Loucy (cell line): Measurements from ENCODE around the gene ROR1.

Experiments
- H2AFZ ChIP-seq: fragments of 200-600 bp; sonication (generic); 2 replicates; pipeline ENCODE4 v1.6.0; 2016; ENCODE audit warnings: antibody characterized with exemption, mild to moderate bottlenecking, low read length, moderate library complexity
- H3F3A ChIP-seq: fragments of 200-600 bp; 2 replicates; pipeline ENCODE4 v1.6.0; 2016; ENCODE audit warnings: antibody characterized with exemption, low read depth, mild to moderate bottlenecking
- H3K27me3 ChIP-seq: fragments of 200-600 bp; sonication (generic); 2 replicates; pipeline ENCODE4 v1.6.1; 2014; ENCODE audit warnings: low read length, mild to moderate bottlenecking; ENCODE audit not compliant: insufficient read depth, poor library complexity, severe bottlenecking
- H3K36me3 ChIP-seq: fragments of 200-600 bp; sonication (generic); 2 replicates; pipeline ENCODE4 v1.6.1; 2016; ENCODE audit warnings: low read length; ENCODE audit not compliant: insufficient read depth
- H3K4me1 ChIP-seq: fragments of 200-600 bp; sonication (generic); 2 replicates; pipeline ENCODE4 v1.5.1; 2014; ENCODE audit warnings: low read length, mild to moderate bottlenecking; ENCODE audit not compliant: insufficient read depth, poor library complexity, severe bottlenecking
- H3K4me2 ChIP-seq: fragments of 200-600 bp; sonication (generic); 2 replicates; pipeline ENCODE4 v1.6.0; 2014; ENCODE audit warnings: antibody characterized with exemption, low read length, low read depth, mild to moderate bottlenecking; ENCODE audit not compliant: poor library complexity, severe bottlenecking
- H3K4me3 ChIP-seq: fragments of 200-600 bp; sonication (generic); 2 replicates; pipeline ENCODE4 v1.5.1; 2014; ENCODE audit warnings: low read length, mild to moderate bottlenecking, mixed read lengths; ENCODE audit not compliant: poor library complexity, severe bottlenecking
- H3K79me2 ChIP-seq: fragments of 200-600 bp; sonication (generic); 2 replicates; pipeline ENCODE4 v1.6.1; 2014; ENCODE audit warnings: low read length; ENCODE audit not compliant: insufficient read depth
- H3K9ac ChIP-seq: fragments of 200-600 bp; sonication (generic); 2 replicates; pipeline ENCODE4 v1.6.0; 2014; ENCODE audit warnings: mild to moderate bottlenecking, low read depth, low read length, moderate library complexity; ENCODE audit not compliant: poor library complexity, severe bottlenecking
- H3K9me2 ChIP-seq: fragments of 200-600 bp; sonication (generic); replicated peaks from 2 replicates; pipeline ENCODE4 v1.6.1; 2016; ENCODE audit warnings: low read depth, low read length, mixed read lengths
- H3K9me3 ChIP-seq: fragments of 200-600 bp; sonication (generic); 2 replicates; pipeline ENCODE4 v1.6.1; 2014; ENCODE audit warnings: mild to moderate bottlenecking, antibody characterized with exemption, low read length, low read depth; ENCODE audit not compliant: insufficient read depth
- H4K20me1 ChIP-seq: fragments of 200-600 bp; sonication (generic); 2 replicates; pipeline ENCODE4 v1.6.0; 2014; ENCODE audit warnings: antibody characterized with exemption, low read length, mild to moderate bottlenecking; ENCODE audit not compliant: insufficient read depth, poor library complexity, severe bottlenecking
- EZH2phosphoT487 ChIP-seq: fragments of 200-600 bp; IDR thresholded peaks from 2 replicates; pipeline ENCODE4 v1.6.1; 2018; ENCODE audit warnings: antibody characterized with exemption, mild to moderate bottlenecking, moderate library complexity, borderline replicate concordance
- TF ChIP-seq, protein P1 (sequence below): fragments of 200-600 bp; sonication (generic); conservative IDR thresholded peaks from 2 replicates; pipeline ENCODE4 v1.5.1; 2014; ENCODE audit warnings: mild to moderate bottlenecking, antibody characterized with exemption, low read length

The ROR1 gene

GRCh38 chr1:63849149-63849548, 75.3 kb downstream of the ROR1 start:
- no peaks in the 10 kb centered on the region for H3K79me2 ChIP-seq
- TF ChIP-seq, protein P1, sequence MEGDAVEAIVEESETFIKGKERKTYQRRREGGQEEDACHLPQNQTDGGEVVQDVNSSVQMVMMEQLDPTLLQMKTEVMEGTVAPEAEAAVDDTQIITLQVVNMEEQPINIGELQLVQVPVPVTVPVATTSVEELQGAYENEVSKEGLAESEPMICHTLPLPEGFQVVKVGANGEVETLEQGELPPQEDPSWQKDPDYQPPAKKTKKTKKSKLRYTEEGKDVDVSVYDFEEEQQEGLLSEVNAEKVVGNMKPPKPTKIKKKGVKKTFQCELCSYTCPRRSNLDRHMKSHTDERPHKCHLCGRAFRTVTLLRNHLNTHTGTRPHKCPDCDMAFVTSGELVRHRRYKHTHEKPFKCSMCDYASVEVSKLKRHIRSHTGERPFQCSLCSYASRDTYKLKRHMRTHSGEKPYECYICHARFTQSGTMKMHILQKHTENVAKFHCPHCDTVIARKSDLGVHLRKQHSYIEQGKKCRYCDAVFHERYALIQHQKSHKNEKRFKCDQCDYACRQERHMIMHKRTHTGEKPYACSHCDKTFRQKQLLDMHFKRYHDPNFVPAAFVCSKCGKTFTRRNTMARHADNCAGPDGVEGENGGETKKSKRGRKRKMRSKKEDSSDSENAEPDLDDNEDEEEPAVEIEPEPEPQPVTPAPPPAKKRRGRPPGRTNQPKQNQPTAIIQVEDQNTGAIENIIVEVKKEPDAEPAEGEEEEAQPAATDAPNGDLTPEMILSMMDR: no peak
- TF ChIP-seq EZH2phosphoT487: no peak
- H3K36me3 ChIP-seq: no peaks in the 10 kb centered on the region
- no peaks in the 10 kb centered on the region for H3K27me3 ChIP-seq
- H3K4me2 ChIP-seq: no peak overlapping the region
- H4K20me1 ChIP-seq: no peaks in the 10 kb centered on the region
- no peaks in the 10 kb centered on the region for H3F3A ChIP-seq
- no peaks in the 10 kb centered on the region for H3K4me1 ChIP-seq
- no peak overlapping the region for H3K9ac ChIP-seq
- H3K9me3 ChIP-seq: no peaks in the 10 kb centered on the region
- H3K4me3 ChIP-seq: no peak overlapping the region
- H2AFZ ChIP-seq: no peak overlapping the region
- H3K9me2 ChIP-seq: no peaks in the 10 kb centered on the region

- Histone ChIP-seq H3K4me3 (no peak overlapping the region), H3K4me1 (no peaks in the 10 kb centered on the region), H3K9me3 (peaks cover 4% of the 10 kb centered on the region; the same call in 1 of the 2 replicates), H3F3A (no peaks in the 10 kb centered on the region), H3K36me3 (no peaks in the 10 kb centered on the region), H3K27me3 (no peaks in the 10 kb centered on the region), H3K9me2 (no peaks in the 10 kb centered on the region), H3K4me2 (no peak overlapping the region), H2AFZ (no peak overlapping the region), H3K9ac (no peak overlapping the region), H4K20me1 (no peaks in the 10 kb centered on the region), H3K79me2 (no peaks in the 10 kb centered on the region)
- no peak for TF ChIP-seq EZH2phosphoT487
- TF ChIP-seq, protein P1: no peak
Measured at GRCh38 chr1:63854091-63854490, 80.3 kb downstream of the ROR1 start.

GRCh38 chr1:63855942-63856341, 82.1 kb downstream of the ROR1 start:
- TF ChIP-seq, protein P1: no peak
- TF ChIP-seq EZH2phosphoT487: no peak
- H2AFZ ChIP-seq: no peak overlapping the region
- H3F3A ChIP-seq: no peaks in the 10 kb centered on the region
- no peaks in the 10 kb centered on the region for H3K79me2 ChIP-seq
- peaks cover 4% of the 10 kb centered on the region; the same call in 1 of the 2 replicates for H3K9me3 ChIP-seq
- H3K9me2 ChIP-seq: no peaks in the 10 kb centered on the region
- H3K4me3 ChIP-seq: no peak overlapping the region
- H3K4me1 ChIP-seq: no peaks in the 10 kb centered on the region
- no peak overlapping the region for H3K4me2 ChIP-seq
- H3K27me3 ChIP-seq: no peaks in the 10 kb centered on the region
- no peaks in the 10 kb centered on the region for H4K20me1 ChIP-seq
- H3K36me3 ChIP-seq: no peaks in the 10 kb centered on the region
- H3K9ac ChIP-seq: no peak overlapping the region
